K562 (cell line): Measurements from ENCODE around the gene PRRX1. TPM values are rescaled to one million over a fixed set of nuclear protein-coding genes. Genes with fewer than 3 reads are reported as not detected.
A peak's percentile ranks its signal among the peaks of the same experiment; 100 is the strongest.

Experiments used
- ATAC-seq: fragments of 200-7000 bp; cut with Tn5 transposase; 3 replicates; pipeline ENCODE4 v1.9.1; 2020; ENCODE audit warnings: moderate library complexity
- BruUV-seq: library from RNA; stranded (reverse); fragments of 400-500 nt; replicated peaks from 2 replicates; lab custom pipeline; 2021; lab: Mats Ljungman, UMichigan
- CTCF ChIA-PET: fragments of 300-600 bp; formaldehyde crosslinking; extraction: SDS; loops from one replicate; lab custom pipeline; 2021; ENCODE audit warnings: low intra/inter-chr PET ratio; lab: Yijun Ruan, JAX
- POLR2A ChIA-PET: fragments of 300-600, 350-650 bp; sonication (Branson Sonifier 250); formaldehyde crosslinking; extraction: SDS; loops from one replicate; lab custom pipeline; 2021; ENCODE audit warnings: antibody characterized with exemption, inconsistent platforms; lab: Yijun Ruan, JAX
- DNase-seq, 4 experiments: peaks; one replicate each; pipeline versions ENCODE4 v3.0.0 to v3.0.0-alpha.2; 2011 to 2018; ENCODE audit warnings: low spot score in 3 of 4, mixed read lengths in 3 of 4; ENCODE audit errors: extremely low read depth in 1 of 4
- FAIRE-seq: peaks from 2 replicates; lab custom pipeline; 2011; peaks lifted over from hg19 to GRCh38; lab: Jason Lieb, UNC
- H2AFZ ChIP-seq: 2 replicates; pipeline ENCODE4 v1.6.0; 2011; ENCODE audit warnings: low read depth, low read length, control low read depth, inconsistent platforms
- H3K27ac ChIP-seq: fragments of 200-600 bp; 3 replicates; pipeline ENCODE4 v1.8.0; 2011; ENCODE audit warnings: low read depth, mild to moderate bottlenecking, control low read depth, inconsistent platforms, low read length, moderate library complexity, mixed read lengths; ENCODE audit errors: extremely low read depth
- H3K27me3 ChIP-seq, 2 experiments: fragments of 300-600 bp in 1 of 2; 2 replicates in 1 of 2; 3 replicates in 1 of 2; pipeline versions ENCODE4 v1.6.0 to v1.8.0; 2011; ENCODE audit warnings: inconsistent platforms in 2 of 2, low read length in 2 of 2, mild to moderate bottlenecking in 1 of 2, mixed read lengths in 1 of 2, moderate library complexity in 1 of 2; ENCODE audit not compliant: control insufficient read depth in 2 of 2, insufficient read depth in 2 of 2
- H3K36me3 ChIP-seq: fragments of 300-600 bp; 3 replicates; pipeline ENCODE4 v1.8.0; 2011; ENCODE audit warnings: mild to moderate bottlenecking, low read length, inconsistent platforms; ENCODE audit not compliant: control insufficient read depth, insufficient read depth
- H3K4me1 ChIP-seq, 2 experiments: fragments of 200-600 bp in 1 of 2; replicated peaks in 1 of 2; 2 replicates in 1 of 2; 3 replicates in 1 of 2; pipeline versions ENCODE4 v1.5.1 to v1.8.0; 2011; ENCODE audit warnings: inconsistent platforms in 2 of 2, low read length in 2 of 2, mild to moderate bottlenecking in 1 of 2, mixed read lengths in 1 of 2, moderate library complexity in 1 of 2; ENCODE audit not compliant: control insufficient read depth in 2 of 2, insufficient read depth in 2 of 2
- H3K4me2 ChIP-seq: 2 replicates; pipeline ENCODE4 v1.6.1; 2011; ENCODE audit warnings: low read length, control low read depth, inconsistent platforms, mixed read lengths; ENCODE audit not compliant: insufficient read depth
- H3K4me3 ChIP-seq: fragments of 200-600 bp; sonication (generic), shearing (Covaris generic); 2 replicates; pipeline ENCODE4 v1.5.1; 2016; ENCODE audit warnings: control low read depth, inconsistent platforms
- H3K79me2 ChIP-seq: fragments of 200-600 bp; 3 replicates; pipeline ENCODE4 v1.8.0; 2011; ENCODE audit warnings: low read length, inconsistent platforms; ENCODE audit not compliant: control insufficient read depth, insufficient read depth
- H3K9ac ChIP-seq, 2 experiments: 2 replicates each; pipeline versions ENCODE4 v1.6.0 to v1.6.1; 2011; ENCODE audit warnings: low read depth in 2 of 2, low read length in 2 of 2, control low read depth in 1 of 2, inconsistent platforms in 1 of 2, mild to moderate bottlenecking in 1 of 2, mixed read lengths in 1 of 2; ENCODE audit not compliant: insufficient read depth in 1 of 2
- H3K9me1 ChIP-seq: one replicate; pipeline ENCODE4 v1.6.0; 2011; ENCODE audit warnings: inconsistent platforms, mild to moderate bottlenecking, low read length, moderate library complexity; ENCODE audit not compliant: control insufficient read depth, insufficient read depth
- H3K9me3 ChIP-seq: replicated peaks from 2 replicates; pipeline ENCODE4 v1.5.1; 2011; ENCODE audit warnings: low read depth, low read length, inconsistent platforms; ENCODE audit not compliant: control insufficient read depth, insufficient read depth
- H4K20me1 ChIP-seq: replicated peaks from 2 replicates; pipeline ENCODE4 v1.6.1; 2011; ENCODE audit warnings: low read length, inconsistent platforms, mixed read lengths; ENCODE audit not compliant: control insufficient read depth, insufficient read depth
- CCNT2 ChIP-seq: IDR thresholded peaks from 2 replicates; pipeline ENCODE4 v1.6.1; 2011; ENCODE audit warnings: borderline replicate concordance, low read depth, mild to moderate bottlenecking, moderate library complexity, mixed read lengths, low read length; ENCODE audit not compliant: insufficient read length; ENCODE audit errors: extremely low read depth
- NFIC ChIP-seq: fragments of 450-650 bp; IDR thresholded peaks from 2 replicates; pipeline ENCODE4 v1.6.1; 2017; ENCODE audit warnings: mild to moderate bottlenecking, inconsistent platforms
- NFIX ChIP-seq: fragments of 250-450 bp; sonication (Bioruptor Pico); IDR thresholded peaks from 2 replicates; pipeline ENCODE4 v1.4.0; 2020; ENCODE audit warnings: low read depth, mild to moderate bottlenecking, moderate library complexity
- STAT6 ChIP-seq: sonication (generic); formaldehyde crosslinking; IDR thresholded peaks from 2 replicates; pipeline ENCODE4 v1.8.1; 2023; ENCODE audit warnings: mild to moderate bottlenecking, missing genetic modification reagents
- WGBS: fragments of 100-300 bp; shearing (Covaris generic); methylation state at CpG from one replicate; pipeline ENCODE4 v1.1.6; 2016; ENCODE audit warnings: low coverage, mixed read lengths; ENCODE audit not compliant: insufficient coverage; ENCODE audit errors: missing lambda C conversion rate; 5-methylcytosine and 5-hydroxymethylcytosine counted together
- in situ Hi-C: fragments of 300-500 bp; cut with MboI; formaldehyde crosslinking; loops from 4 replicates; pipeline ENCODE4 v1.15.0; 2018; ENCODE audit warnings: inconsistent platforms, mixed read lengths
- intact Hi-C: fragments of 100-400 bp; cut with micrococcal nuclease; formaldehyde crosslinking; loops from 2 replicates; pipeline ENCODE4 v1.14.2; 2022
- polyA plus RNA-seq, 8 experiments: library from polyadenylated mRNA; depleted of rRNA in 4 of 8; stranded (reverse) in 5 of 8; unstranded in 3 of 8; fragments of >200 nt; fragmentation: Nextera tagmentation in 2 of 8; fragmentation: Illumina TruSeq in 1 of 8; extraction: Ambion mirVana in 2 of 8; extraction: Trizol in 1 of 8; gene quantifications; 2 replicates each; pipeline versions ENCODE4 v1.2.1 to v1.2.3, GENCODE V29; 2011 to 2014; ENCODE audit warnings: inconsistent platforms in 1 of 8, missing spikeins in 1 of 8
- total RNA-seq, 7 experiments: library from RNA; depleted of rRNA in 6 of 7; stranded (reverse); fragments of >200 nt in 6 of 7; fragmentation: Illumina TruSeq in 2 of 7; extraction: Trizol in 2 of 7; gene quantifications; 2 replicates each; pipeline versions ENCODE4 v1.2.1 to v1.2.3, GENCODE V29; 2011 to 2021; ENCODE audit warnings: low replicate concordance in 1 of 7

PRRX1 gene
- total and polyA plus RNA-seq, 9 of the 15 experiments (the other 6 are each of a cell fraction or from before 2014, with no cell fraction given) = not detected

GRCh38 chr1:170619241-170620028, 44.5 kb upstream of the PRRX1 start:
- 0% methylated on average over 7 of the region's 7 CpGs for WGBS
- TF ChIP-seq NFIC (peak; percentile 73), CCNT2 (no peak), NFIX (CRISPR knock-in tag) (0 out of 2 replicates have a peak, but pooled peaks have one; percentile 29), STAT6 (CRISPR knock-in tag) (no peak)
- ChIA-PET POLR2A (no interaction called here), CTCF (no interaction called here)
- no peaks in the 10 kb centered on the region for H3K4me1 ChIP-seq
- in situ Hi-C loops = no loop called here
- intact Hi-C loops = no loop called here
- BruUV-seq = no TSS peak
- no peaks in the 10 kb centered on the region for H4K20me1 ChIP-seq
- no peaks in the 10 kb centered on the region for H3K9me1 ChIP-seq
- no peak overlapping the region for H2AFZ ChIP-seq
- no peaks in the 10 kb centered on the region for H3K27me3 ChIP-seq
- DNase-seq (no peak), ATAC-seq (no peak), FAIRE-seq (no peak)
- no peak overlapping the region for H3K4me3 ChIP-seq
- H3K9me3 ChIP-seq = no peaks in the 10 kb centered on the region
- no peak overlapping the region for H3K9ac ChIP-seq
- no peaks in the 10 kb centered on the region for H3K36me3 ChIP-seq
- H3K4me2 ChIP-seq = no peak overlapping the region
- no peak overlapping the region for H3K27ac ChIP-seq
- no peaks in the 10 kb centered on the region for H3K79me2 ChIP-seq
